Lung (tissue), 12 donors: ENCODE results near the gene SYNGR2. TPM values are rescaled to one million over a fixed set of nuclear protein-coding genes. Genes with fewer than 3 reads are reported as not detected.

Experiments used
- ATAC-seq: fragments of 200-7000 bp; cut with Tn5 transposase; one replicate; pipeline ENCODE4 v1.9.1; 2020; ENCODE audit warnings: moderate number of reproducible peaks; ENCODE audit not compliant: insufficient read depth, low FRiP score
- DNase-seq, 3 donors: peaks; one replicate each; pipeline ENCODE4 v3.0.0-alpha.2; 2013 to 2017
- H3K27ac ChIP-seq, 2 donors: one replicate each; pipeline ENCODE4 v1.5.1; 2013; ENCODE audit warnings: mild to moderate bottlenecking in 2 of 2, moderate library complexity in 2 of 2, control low read depth in 1 of 2, inconsistent platforms in 1 of 2, low read depth in 1 of 2, low read length in 1 of 2
- H3K27me3 ChIP-seq, 3 donors: one replicate each; pipeline ENCODE4 v1.5.1; 2013; ENCODE audit warnings: low read length in 2 of 3; ENCODE audit not compliant: control insufficient read depth in 3 of 3, insufficient read depth in 3 of 3
- H3K36me3 ChIP-seq, 4 donors: one replicate each; pipeline ENCODE4 v1.5.1; 2013; ENCODE audit warnings: low read length in 4 of 4, mild to moderate bottlenecking in 1 of 4, moderate library complexity in 1 of 4; ENCODE audit not compliant: control insufficient read depth in 4 of 4, insufficient read depth in 4 of 4
- H3K4me1 ChIP-seq, 5 donors: one replicate each; pipeline ENCODE4 v1.5.1; 2013; ENCODE audit warnings: low read length in 5 of 5, mild to moderate bottlenecking in 2 of 5, moderate library complexity in 1 of 5; ENCODE audit not compliant: control insufficient read depth in 5 of 5, insufficient read depth in 5 of 5
- H3K4me3 ChIP-seq: one replicate; pipeline ENCODE4 v1.5.1; 2013; ENCODE audit warnings: mild to moderate bottlenecking, control low read depth, moderate library complexity
- H3K9ac ChIP-seq, 2 donors: one replicate each; pipeline ENCODE4 v1.5.1; 2013; ENCODE audit warnings: low read length in 2 of 2, control low read depth in 1 of 2; ENCODE audit not compliant: insufficient read depth in 1 of 2
- H3K9me3 ChIP-seq, 4 donors: one replicate each; pipeline ENCODE4 v1.5.1; 2013; ENCODE audit warnings: low read length in 3 of 4, mild to moderate bottlenecking in 1 of 4, moderate library complexity in 1 of 4; ENCODE audit not compliant: control insufficient read depth in 4 of 4, insufficient read depth in 3 of 4
- CTCF ChIP-seq: IDR thresholded peaks from 2 replicates; pipeline ENCODE4 v1.5.1; 2012; ENCODE audit warnings: mild to moderate bottlenecking; ENCODE audit errors: control extremely low read depth, extremely low read depth
- WGBS, 2 donors: extraction: QIAGEN DNeasy Blood & Tissue Kit; methylation state at CpG; one replicate each; pipeline ENCODE4 v1.1.7; 2013; 5-methylcytosine and 5-hydroxymethylcytosine counted together
- polyA plus RNA-seq, 2 donors: library from polyadenylated mRNA; stranded (reverse); fragments of 200-250 nt; gene quantifications; one replicate each; pipeline ENCODE4 v1.2.1, GENCODE V29; 2013
- total RNA-seq, 2 donors: library from RNA; depleted of rRNA in 1 of 2; stranded (reverse); fragments of >200 nt in 1 of 2; gene quantifications; one replicate each; pipeline ENCODE4 v1.2.1, GENCODE V29; 2014 to 2021
- donor health status: control.
- donor health status: control.
- donor health status: Bipolar disorder and iron deficiency.
- donor health status: healthy.
- donor health status: DM: yes; HTN: yes; CAD: no.

Gene SYNGR2
- total and polyA plus RNA-seq, 4 donors: 111 to 212 (median 188) TPM

GRCh38 chr17:78124836-78125137 is 43.6 kb upstream of the SYNGR2 start:
- DNase-seq (no peak), ATAC-seq (no peak)
- H3K36me3 ChIP-seq: peaks cover 0 to 57% (median 1%) of the 10 kb centered on the region in 4 donors
- H3K27me3 ChIP-seq: no peaks in the 10 kb centered on the region
- H3K9ac ChIP-seq: no peak overlapping the region
- no peak for TF ChIP-seq CTCF
- H3K27ac ChIP-seq: peak overlapping the region in 1 of 2 donors; percentile 0
- WGBS, 2 donors: 51 to 72% methylated on average over 11 to 12 of the region's 12 CpGs
- H3K4me1 ChIP-seq: peaks cover 3 to 40% (median 18%) of the 10 kb centered on the region in 5 donors
- H3K9me3 ChIP-seq: no peaks in the 10 kb centered on the region
- no peak overlapping the region for H3K4me3 ChIP-seq

- Histone ChIP-seq H3K36me3 (peaks cover 0 to 57% (median 1%) of the 10 kb centered on the region in 4 donors), H3K4me1 (peaks cover 3 to 44% (median 18%) of the 10 kb centered on the region in 5 donors), H3K27ac (peak overlapping the region; percentile 7 to 43), H3K4me3 (no peak overlapping the region), H3K27me3 (no peaks in the 10 kb centered on the region), H3K9me3 (no peaks in the 10 kb centered on the region), H3K9ac (peak overlapping the region in 1 of 2 donors; percentile 11)
- DNase-seq: no peak
- 57 to 70% methylated on average over 38 to 39 of the region's 39 CpGs for WGBS, 2 donors
- ATAC-seq: no peak
- TF ChIP-seq CTCF: no peak
These were observed 43.1 kb upstream of the SYNGR2 start for GRCh38 chr17:78125138-78125913.

- DNase-seq (peak in 1 of 3 donors; percentile 52), ATAC-seq (no peak)
- peak overlapping the region in 1 of 2 donors; percentile 11 for H3K9ac ChIP-seq
- TF ChIP-seq CTCF: no peak
- peak overlapping the region; percentile 7 to 43 for H3K27ac ChIP-seq
- no peaks in the 10 kb centered on the region for H3K9me3 ChIP-seq
- peaks cover 0 to 48% (median 1%) of the 10 kb centered on the region in 4 donors for H3K36me3 ChIP-seq
- H3K27me3 ChIP-seq: peaks cover 0 to 3% (median 0%) of the 10 kb centered on the region in 3 donors
- WGBS, 2 donors: 53 to 62% methylated on average over 24 to 25 of the region's 25 CpGs
- H3K4me1 ChIP-seq: peaks cover 3 to 51% (median 18%) of the 10 kb centered on the region in 5 donors
- no peak overlapping the region for H3K4me3 ChIP-seq
These were observed 42.1 kb upstream of the SYNGR2 start for GRCh38 chr17:78125976-78126894.
